Measurements from ENCODE around the gene ERRFI1. TPM values are rescaled to one million over a fixed set of nuclear protein-coding genes. Genes with fewer than 3 reads are reported as not detected.

ERRFI1 gene
- total RNA-seq, 2 experiments from 2014 or later = 3.6 TPM

DNA sequence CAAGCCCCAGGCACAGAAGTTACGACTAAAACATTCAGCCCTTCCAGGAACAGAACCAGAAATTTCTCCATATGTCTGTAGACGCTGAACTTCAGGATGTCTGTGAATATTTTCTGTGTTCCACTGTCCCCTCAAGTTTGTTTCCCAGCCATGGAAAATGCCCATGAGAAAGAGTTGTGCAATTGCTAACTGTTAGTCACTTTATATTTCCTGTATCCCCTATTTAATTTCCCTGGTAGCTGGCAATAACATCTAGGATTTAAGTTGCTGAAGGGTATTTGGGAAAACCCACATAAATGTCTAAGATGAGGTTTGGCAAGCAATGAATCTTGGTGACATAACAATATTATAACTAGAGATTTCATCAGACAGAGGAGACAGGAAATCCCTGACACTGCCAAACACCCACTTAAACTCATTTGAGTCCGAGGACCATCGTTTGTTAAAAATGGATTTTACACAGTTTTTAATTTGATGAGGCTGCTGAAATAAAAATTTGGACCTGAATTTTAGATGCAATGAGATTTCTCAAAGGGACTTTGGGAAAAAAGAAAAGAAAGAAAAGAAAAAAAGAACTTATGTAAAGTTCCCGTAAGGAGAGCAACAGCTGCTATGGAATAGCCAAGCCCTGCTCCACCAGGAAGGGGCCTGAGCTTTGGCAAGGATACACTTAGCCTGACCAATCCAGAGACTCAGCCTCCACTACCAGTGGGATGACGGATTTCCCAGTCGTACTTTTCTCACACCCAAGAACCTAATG is 21.8 kb upstream of the ERRFI1 start:
- Histone ChIP-seq H3K4me3 (ENCODE audit: low read length) (no peak overlapping the region), H3K27me3 (ENCODE audit: control insufficient read depth in 1 of 2, insufficient read depth in 2 of 2, low read length in 2 of 2) (peaks cover 0 to 2% of the 10 kb centered on the region in 2 experiments), H3K9me3 (ENCODE audit: control insufficient read depth in 1 of 2, insufficient read depth in 1 of 2, low read length in 2 of 2) (no peaks in the 10 kb centered on the region), H3K36me3 (ENCODE audit: insufficient read depth, low read length) (no peaks in the 10 kb centered on the region), H3K4me1 (ENCODE audit: insufficient read depth, low read length) (no peaks in the 10 kb centered on the region), H3K27ac (ENCODE audit: low read depth in 1 of 2, low read length in 2 of 2) (no peak overlapping the region)
- Mint-ChIP-seq H3K4me1 (ENCODE audit: low read depth) (no peaks in the 10 kb centered on the region), H3K36me3 (ENCODE audit: low read depth) (no peaks in the 10 kb centered on the region), H3K27ac (no peak overlapping the region), H3K27me3 (peaks cover 4% of the 10 kb centered on the region), H3K4me3 (no peak overlapping the region), H3K9me3 (no peaks in the 10 kb centered on the region)
- TF ChIP-seq, protein P1, sequence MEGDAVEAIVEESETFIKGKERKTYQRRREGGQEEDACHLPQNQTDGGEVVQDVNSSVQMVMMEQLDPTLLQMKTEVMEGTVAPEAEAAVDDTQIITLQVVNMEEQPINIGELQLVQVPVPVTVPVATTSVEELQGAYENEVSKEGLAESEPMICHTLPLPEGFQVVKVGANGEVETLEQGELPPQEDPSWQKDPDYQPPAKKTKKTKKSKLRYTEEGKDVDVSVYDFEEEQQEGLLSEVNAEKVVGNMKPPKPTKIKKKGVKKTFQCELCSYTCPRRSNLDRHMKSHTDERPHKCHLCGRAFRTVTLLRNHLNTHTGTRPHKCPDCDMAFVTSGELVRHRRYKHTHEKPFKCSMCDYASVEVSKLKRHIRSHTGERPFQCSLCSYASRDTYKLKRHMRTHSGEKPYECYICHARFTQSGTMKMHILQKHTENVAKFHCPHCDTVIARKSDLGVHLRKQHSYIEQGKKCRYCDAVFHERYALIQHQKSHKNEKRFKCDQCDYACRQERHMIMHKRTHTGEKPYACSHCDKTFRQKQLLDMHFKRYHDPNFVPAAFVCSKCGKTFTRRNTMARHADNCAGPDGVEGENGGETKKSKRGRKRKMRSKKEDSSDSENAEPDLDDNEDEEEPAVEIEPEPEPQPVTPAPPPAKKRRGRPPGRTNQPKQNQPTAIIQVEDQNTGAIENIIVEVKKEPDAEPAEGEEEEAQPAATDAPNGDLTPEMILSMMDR (IDR thresholded peaks at IDR 0.05) = no peak
- intact Hi-C loops (cut with DNase I, micrococcal nuclease) = no loop called here
- ChIA-PET CTCF (no interaction called here), POLR2A (no interaction called here)
- ATAC-seq (ENCODE audit: poor library complexity) (no peak), DNase-seq (no peak)

DNA sequence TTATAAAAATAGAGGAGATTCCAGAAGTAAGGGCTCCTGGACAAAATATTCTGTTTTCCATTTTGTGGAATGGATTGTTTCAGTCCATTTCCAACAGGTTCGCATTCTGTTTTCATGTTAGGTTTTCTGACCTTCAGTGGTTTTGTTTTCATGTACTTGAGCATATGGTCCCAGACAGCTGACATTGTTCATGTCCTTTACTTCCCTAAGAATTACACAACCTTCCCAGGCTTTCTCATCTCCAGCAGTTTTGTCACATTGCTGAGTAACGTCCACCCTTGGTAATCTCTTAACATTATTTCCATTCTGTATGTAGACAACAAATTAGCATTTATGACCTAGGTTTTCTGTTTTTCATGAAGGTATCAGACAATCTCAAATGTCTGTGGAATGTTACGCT is 21.0 kb upstream of the ERRFI1 start:
- peaks cover 4% of the 10 kb centered on the region for H3K27me3 Mint-ChIP-seq
- no peak overlapping the region for H3K4me3 Mint-ChIP-seq
- ATAC-seq (ENCODE audit: poor library complexity) (no peak), DNase-seq (peak in 1 of 14 experiments; percentile 20)
- POLR2A ChIA-PET = no interaction called here
- Histone ChIP-seq H3K4me1 (ENCODE audit: insufficient read depth, low read length) (no peaks in the 10 kb centered on the region), H3K4me3 (ENCODE audit: low read length) (no peak overlapping the region), H3K27me3 (ENCODE audit: control insufficient read depth in 1 of 2, insufficient read depth in 2 of 2, low read length in 2 of 2) (peaks cover 0 to 2% of the 10 kb centered on the region in 2 experiments), H3K36me3 (ENCODE audit: insufficient read depth, low read length) (no peaks in the 10 kb centered on the region), H3K9me3 (ENCODE audit: control insufficient read depth in 1 of 2, insufficient read depth in 1 of 2, low read length in 2 of 2) (no peaks in the 10 kb centered on the region), H3K27ac (ENCODE audit: low read depth in 1 of 2, low read length in 2 of 2) (no peak overlapping the region)
- H3K27ac Mint-ChIP-seq = no peak overlapping the region
- CTCF ChIA-PET = no interaction called here
- H3K36me3 Mint-ChIP-seq (ENCODE audit: low read depth) = no peaks in the 10 kb centered on the region
- no peaks in the 10 kb centered on the region for H3K4me1 Mint-ChIP-seq (ENCODE audit: low read depth)
- H3K9me3 Mint-ChIP-seq = peaks cover 1% of the 10 kb centered on the region
- TF ChIP-seq, protein P1 (IDR thresholded peaks at IDR 0.05) = no peak
- intact Hi-C loops (cut with DNase I, micrococcal nuclease) = no loop called here

DNA sequence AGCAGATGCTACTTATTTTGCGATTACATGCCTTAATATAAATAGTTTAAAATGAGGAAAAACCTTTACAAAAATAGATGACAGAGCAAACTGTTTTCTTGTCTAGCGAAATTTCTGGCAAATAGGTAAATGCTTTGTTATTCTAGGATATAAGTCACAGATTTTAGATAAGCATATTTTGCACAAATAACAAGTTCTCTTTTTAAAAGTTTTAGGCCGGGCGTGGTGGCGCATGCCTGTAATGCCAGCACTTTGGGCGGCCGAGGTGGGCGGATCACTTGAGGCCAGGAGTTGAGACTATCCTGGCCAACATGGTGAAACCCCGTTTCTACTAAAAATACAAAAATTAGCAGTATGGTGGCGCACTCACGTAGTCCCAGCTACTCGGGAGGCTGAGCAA is 20.3 kb upstream of the ERRFI1 start:
- H3K27ac Mint-ChIP-seq = no peak overlapping the region
- DNase-seq (no peak), ATAC-seq (ENCODE audit: poor library complexity) (no peak)
- intact Hi-C loops (cut with DNase I, micrococcal nuclease) = no loop called here
- Histone ChIP-seq H3K9me3 (ENCODE audit: control insufficient read depth in 1 of 2, insufficient read depth in 1 of 2, low read length in 2 of 2) (peaks cover 4 to 5% of the 10 kb centered on the region in 2 experiments), H3K4me1 (ENCODE audit: insufficient read depth, low read length) (no peaks in the 10 kb centered on the region), H3K27me3 (ENCODE audit: control insufficient read depth in 1 of 2, insufficient read depth in 2 of 2, low read length in 2 of 2) (peaks cover 0 to 2% of the 10 kb centered on the region in 2 experiments), H3K27ac (ENCODE audit: low read depth in 1 of 2, low read length in 2 of 2) (no peak overlapping the region), H3K36me3 (ENCODE audit: insufficient read depth, low read length) (no peaks in the 10 kb centered on the region), H3K4me3 (ENCODE audit: low read length) (no peak overlapping the region)
- ChIA-PET CTCF (no interaction called here), POLR2A (no interaction called here)
- no peaks in the 10 kb centered on the region for H3K4me1 Mint-ChIP-seq (ENCODE audit: low read depth)
- no peaks in the 10 kb centered on the region for H3K36me3 Mint-ChIP-seq (ENCODE audit: low read depth)
- H3K9me3 Mint-ChIP-seq = peaks cover 3% of the 10 kb centered on the region
- no peak overlapping the region for H3K4me3 Mint-ChIP-seq
- peaks cover 4% of the 10 kb centered on the region for H3K27me3 Mint-ChIP-seq
- TF ChIP-seq, protein P1 (IDR thresholded peaks at IDR 0.05) = no peak

Data from CD4-positive, alpha-beta T cell (primary cell).